Activated B cell treated with CpG ODN at 0.5 μM for 24 hours (primary cell): Measurements from ENCODE around the gene CBX2. TPM values are rescaled to one million over a fixed set of nuclear protein-coding genes. Genes with fewer than 3 reads are reported as not detected.

Experiments used
- ATAC-seq: fragments of 200-7000 bp; cut with Tn5 transposase; one replicate; pipeline ENCODE4 v1.10.0; 2021; ENCODE audit warnings: low read depth, mild to moderate bottlenecking, moderate library complexity
- CTCF ChIA-PET: fragments of 350-600 bp; sonication (Branson Sonifier 250); formaldehyde crosslinking; loops from one replicate; lab custom pipeline; 2021; ENCODE audit warnings: antibody characterized with exemption; lab: Charles Lee
- POLR2A ChIA-PET: fragments of 350-600 bp; sonication (Branson Sonifier 250); formaldehyde crosslinking; loops from one replicate; lab custom pipeline; 2021; ENCODE audit warnings: antibody characterized with exemption; lab: Charles Lee
- DNase-seq: peaks from one replicate; pipeline ENCODE4 v3.0.0; 2022
- H3K27ac Mint-ChIP-seq: one replicate; pipeline ENCODE4 v1.8.0; 2020; ENCODE audit warnings: mixed read lengths
- H3K27me3 Mint-ChIP-seq: one replicate; pipeline ENCODE4 v1.8.0; 2021; ENCODE audit warnings: mixed read lengths
- H3K36me3 Mint-ChIP-seq: one replicate; pipeline ENCODE4 v1.8.0; 2021; ENCODE audit warnings: low read depth, mixed read lengths
- H3K4me1 Mint-ChIP-seq: one replicate; pipeline ENCODE4 v1.8.0; 2021; ENCODE audit warnings: mixed read lengths
- H3K4me3 Mint-ChIP-seq: one replicate; pipeline ENCODE4 v1.8.0; 2020; ENCODE audit warnings: mild to moderate bottlenecking, mixed read lengths
- H3K9me3 Mint-ChIP-seq: one replicate; pipeline ENCODE4 v1.8.0; 2020; ENCODE audit warnings: mixed read lengths
- CTCF ChIP-seq: fragments of 200-600 bp; IDR thresholded peaks from one replicate; pipeline ENCODE4 v1.8.0; 2022; ENCODE audit warnings: antibody characterized with exemption, mild to moderate bottlenecking
- intact Hi-C: fragments of 100-400 bp; cut with micrococcal nuclease; formaldehyde crosslinking; loops from one replicate; pipeline ENCODE4 v1.15.1; 2024
- total RNA-seq: library from RNA; stranded (reverse); gene quantifications from 2 replicates; pipeline ENCODE4 v1.2.3, GENCODE V29; 2022

Gene CBX2
- total RNA-seq, 1 donor from 2014 or later = 0.67 TPM

- peaks cover 46% of the 10 kb centered on the region for H3K27me3 Mint-ChIP-seq
- ChIA-PET CTCF (interaction anchor here (0.9 to 1.4 kb wide), 5 partner anchors 13 to 221 kb away, joined by 3 to 4 read pairs (median 3); no protein-coding TSS in a partner anchor), POLR2A (interaction anchor here (1.2 kb wide), 1 partner anchor 52 kb away, joined by 3 read pairs; the partner anchor contains the start of gene CBX4)
- DNase-seq (no peak), ATAC-seq (no peak)
- H3K4me1 Mint-ChIP-seq = peaks cover 8% of the 10 kb centered on the region
- no peak overlapping the region for H3K4me3 Mint-ChIP-seq
- no peak overlapping the region for H3K27ac Mint-ChIP-seq
- no peaks in the 10 kb centered on the region for H3K36me3 Mint-ChIP-seq
- intact Hi-C loops = no loop called here
- TF ChIP-seq CTCF = no peak
- no peaks in the 10 kb centered on the region for H3K9me3 Mint-ChIP-seq
Observed at GRCh38 chr17:79786930-79787643, 9.1 kb downstream of the CBX2 start.

GRCh38 chr17:79788455-79788854 is 10.5 kb downstream of the CBX2 start:
- Mint-ChIP-seq H3K36me3 (no peaks in the 10 kb centered on the region), H3K9me3 (no peaks in the 10 kb centered on the region), H3K4me1 (peaks cover 11% of the 10 kb centered on the region), H3K4me3 (no peak overlapping the region), H3K27ac (no peak overlapping the region), H3K27me3 (peaks cover 41% of the 10 kb centered on the region)
- DNase-seq (no peak), ATAC-seq (no peak)
- intact Hi-C loops = no loop called here
- ChIA-PET CTCF (interaction anchor here (1.2 to 1.5 kb wide), 4 partner anchors 23 to 205 kb away, joined by 3 to 10 read pairs (median 4); no protein-coding TSS in a partner anchor), POLR2A (no interaction called here)
- TF ChIP-seq CTCF = no peak

- peaks cover 11% of the 10 kb centered on the region for H3K4me1 Mint-ChIP-seq
- H3K27ac Mint-ChIP-seq = no peak overlapping the region
- TF ChIP-seq CTCF = no peak
- H3K27me3 Mint-ChIP-seq = peaks cover 43% of the 10 kb centered on the region
- ATAC-seq (no peak), DNase-seq (no peak)
- intact Hi-C loops = loop anchor here (1.0 kb wide), 1 partner anchor 11 kb away; the partner anchor contains the start of gene CBX2
- no peaks in the 10 kb centered on the region for H3K9me3 Mint-ChIP-seq
- CTCF ChIA-PET = interaction anchor here (0.7 to 1.5 kb wide), 11 partner anchors 12 to 297 kb away, joined by 3 to 10 read pairs (median 3); partner anchors contain the start of genes CBX2 and CBX4
- no peak overlapping the region for H3K4me3 Mint-ChIP-seq
- POLR2A ChIA-PET = interaction anchor here (1.2 kb wide), 1 partner anchor 46 kb away, joined by 3 read pairs; no protein-coding TSS in a partner anchor
- H3K36me3 Mint-ChIP-seq = no peaks in the 10 kb centered on the region
Observed at GRCh38 chr17:79788989-79789942, 11.3 kb downstream of the CBX2 start.

- Mint-ChIP-seq H3K27me3 (peaks cover 42% of the 10 kb centered on the region), H3K4me3 (no peak overlapping the region), H3K4me1 (peaks cover 11% of the 10 kb centered on the region), H3K27ac (no peak overlapping the region), H3K9me3 (no peaks in the 10 kb centered on the region), H3K36me3 (no peaks in the 10 kb centered on the region)
- intact Hi-C loops = loop anchor here (1.0 kb wide), 3 partner anchors 12 to 201 kb away; partner anchors contain the start of gene CBX2
- DNase-seq = peak; percentile 57
- ChIA-PET POLR2A (interaction anchor here (1.0 to 2.1 kb wide), 3 partner anchors 9 to 45 kb away, joined by 3 to 6 read pairs (median 4); no protein-coding TSS in a partner anchor), CTCF (interaction anchor here (0.9 to 1.5 kb wide), 7 partner anchors 21 to 202 kb away, joined by 3 to 10 read pairs (median 3); partner anchors contain the start of gene CBX4)
- TF ChIP-seq CTCF = peak; percentile 25
- peak; percentile 54 for ATAC-seq
Observed at GRCh38 chr17:79789943-79790804, 12.2 kb downstream of the CBX2 start.
